GM21528 (cell line): ENCODE measurements around the gene PCDHB9.
"Not testable (repeated sequence)": the region's sequence is repeated elsewhere in the genome, so short reads cannot be mapped to it uniquely, and the experiment has no call there.

Experiments used
- ATAC-seq: cut with Tn5 transposase; IDR thresholded peaks from one replicate; pipeline ENCODE4 v1.9.1; 2021; ENCODE audit warnings: mild to moderate bottlenecking, moderate library complexity; ENCODE audit not compliant: unreplicated experiment, low FRiP score

The PCDHB9 gene

DNA sequence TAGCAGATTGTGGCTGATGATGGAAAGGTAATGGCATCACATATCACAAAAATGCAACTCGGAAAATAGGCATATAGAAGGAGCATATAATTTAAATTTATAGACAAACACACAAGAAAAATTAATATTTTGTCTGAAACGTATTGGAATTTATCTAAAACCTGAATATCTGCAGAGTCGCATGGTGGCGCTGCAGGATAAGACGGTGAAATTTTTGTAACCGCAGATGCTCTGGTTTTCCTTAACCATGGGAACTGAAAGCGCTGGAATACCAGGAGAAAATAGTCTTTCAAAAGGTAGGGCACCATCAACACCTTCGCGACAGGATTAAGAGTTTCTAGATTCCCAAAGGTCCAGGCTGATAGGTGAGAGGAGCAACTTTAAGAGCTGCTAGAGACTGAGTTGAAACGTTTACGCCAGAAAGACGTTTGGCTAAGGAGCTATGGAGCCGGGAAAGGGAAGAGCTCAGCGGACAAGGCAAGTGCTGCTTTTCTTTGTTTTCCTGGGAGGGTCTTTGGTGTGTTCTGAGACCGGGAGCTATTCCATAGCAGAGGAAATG, 47.2 kb downstream of the PCDHB9 start:
- ATAC-seq = no peak

GRCh38 chr5:141235922-141236321, 49.0 kb downstream of the PCDHB9 start:
- ATAC-seq = not testable (repeated sequence)

- ATAC-seq = no peak
These were observed 49.8 kb downstream of the PCDHB9 start for GRCh38 chr5:141236516-141237313.
